ENCODE measurements around the gene AMN.

Gene AMN

DNA sequence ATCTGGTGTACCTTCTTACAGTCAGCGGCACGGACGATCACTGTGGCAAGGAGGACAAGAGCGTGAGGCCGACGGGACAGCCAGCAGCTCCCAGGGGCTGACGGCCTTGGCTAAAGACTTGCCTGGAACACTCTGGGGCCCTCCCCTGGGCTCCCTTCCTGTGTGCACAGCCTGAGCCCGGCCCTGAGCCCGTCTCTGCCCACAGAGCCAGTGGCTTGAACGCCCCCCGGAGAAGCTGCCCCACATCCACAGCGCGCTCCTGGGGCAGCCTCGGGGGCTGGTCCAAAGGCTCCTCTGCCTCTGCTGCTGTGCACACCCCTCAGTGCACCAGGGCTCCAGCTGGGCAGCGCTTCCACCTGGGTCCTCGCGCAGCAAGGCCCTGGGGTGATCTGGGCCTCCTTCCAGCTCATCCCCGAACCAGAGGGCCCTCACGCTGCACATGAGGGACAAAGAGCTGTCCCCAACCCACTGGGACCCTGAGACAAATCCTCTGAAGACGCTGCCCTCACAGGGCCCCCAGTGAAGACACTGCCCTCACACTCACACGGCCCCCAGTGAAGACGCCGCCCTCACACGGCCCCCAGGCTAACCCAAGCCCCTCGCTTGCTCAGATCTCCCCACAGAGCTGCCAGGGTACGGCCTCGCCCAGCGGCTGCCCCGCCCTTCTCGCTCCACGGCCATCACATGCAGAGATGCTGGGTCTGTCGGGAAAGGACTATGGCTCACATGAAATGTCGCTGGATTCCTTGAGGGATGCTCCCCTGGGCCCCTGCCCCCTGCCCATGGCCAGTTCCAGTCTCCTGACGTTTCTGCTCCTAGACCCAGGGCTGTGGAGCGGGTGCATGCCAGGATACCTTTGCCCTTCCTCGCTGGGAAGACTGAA lies 22.2 kb downstream of the AMN start:
- Mint-ChIP-seq H3K4me1 (peaks cover 11 to 12% of the 10 kb centered on the region in 2 donors), H3K27me3 (no peaks in the 10 kb centered on the region), H3K9me3 (no peaks in the 10 kb centered on the region), H3K27ac (no peak overlapping the region), H3K36me3 (peaks cover 41 to 69% of the 10 kb centered on the region in 2 donors), H3K4me3 (no peak overlapping the region)
- ATAC-seq (replicated peaks) = no peak
- DNase-seq = no peak

- peaks cover 13 to 16% of the 10 kb centered on the region in 2 donors for H3K4me1 Mint-ChIP-seq
- peak overlapping the region; percentile 53 for H3K27ac Mint-ChIP-seq
- no peaks in the 10 kb centered on the region for H3K27me3 Mint-ChIP-seq
- DNase-seq (no peak), ATAC-seq (replicated peaks) (no peak)
- peaks cover 42 to 71% of the 10 kb centered on the region in 2 donors for H3K36me3 Mint-ChIP-seq
- H3K4me3 Mint-ChIP-seq = no peak overlapping the region
- no peaks in the 10 kb centered on the region for H3K9me3 Mint-ChIP-seq
These were observed 23.1 kb downstream of the AMN start for GRCh38 chr14:102945346-102946130.

DNA sequence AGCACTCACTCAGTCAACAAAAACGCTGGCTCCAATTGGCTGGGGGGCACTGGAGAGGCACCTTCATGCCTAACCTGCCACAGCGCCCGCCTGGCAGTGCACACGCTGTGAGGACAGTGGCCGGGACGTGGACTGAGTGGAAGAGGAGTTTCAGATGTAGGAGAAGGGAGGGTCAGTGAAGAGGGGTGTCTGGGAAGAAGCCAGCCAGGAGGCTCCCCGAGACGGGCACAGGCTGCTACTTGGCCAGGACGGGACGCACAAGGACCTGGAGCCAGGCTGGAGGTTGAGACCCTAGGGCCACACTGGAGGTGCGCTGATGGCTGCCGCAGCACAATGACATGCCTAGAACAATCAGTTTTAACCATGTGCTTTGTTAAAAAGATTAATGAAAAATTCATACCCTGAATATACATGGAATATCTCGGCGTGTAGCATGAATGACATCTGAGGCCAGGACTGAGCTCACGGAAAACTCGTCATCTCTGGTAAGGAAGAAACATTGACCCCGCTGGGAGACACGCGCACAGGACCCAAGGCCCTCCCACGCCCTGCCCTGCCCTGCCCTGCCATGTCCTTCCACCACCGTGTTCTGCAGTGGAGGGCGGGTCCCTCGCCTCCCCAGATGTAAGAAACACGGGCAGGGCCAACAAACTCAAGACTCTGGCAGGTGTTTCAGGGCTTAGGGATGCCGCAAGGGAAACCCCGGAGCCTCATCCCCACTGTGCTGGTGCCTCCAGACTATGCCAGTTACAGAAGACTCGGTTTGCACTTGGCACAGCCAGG lies 25.0 kb downstream of the AMN start:
- Mint-ChIP-seq H3K4me1 (peaks cover 13 to 16% of the 10 kb centered on the region in 2 donors), H3K27ac (peak overlapping the region; percentile 31), H3K27me3 (no peaks in the 10 kb centered on the region), H3K9me3 (no peaks in the 10 kb centered on the region), H3K36me3 (peaks cover 51 to 67% of the 10 kb centered on the region in 2 donors), H3K4me3 (no peak overlapping the region)
- ATAC-seq (replicated peaks) (no peak), DNase-seq (no peak)

DNA sequence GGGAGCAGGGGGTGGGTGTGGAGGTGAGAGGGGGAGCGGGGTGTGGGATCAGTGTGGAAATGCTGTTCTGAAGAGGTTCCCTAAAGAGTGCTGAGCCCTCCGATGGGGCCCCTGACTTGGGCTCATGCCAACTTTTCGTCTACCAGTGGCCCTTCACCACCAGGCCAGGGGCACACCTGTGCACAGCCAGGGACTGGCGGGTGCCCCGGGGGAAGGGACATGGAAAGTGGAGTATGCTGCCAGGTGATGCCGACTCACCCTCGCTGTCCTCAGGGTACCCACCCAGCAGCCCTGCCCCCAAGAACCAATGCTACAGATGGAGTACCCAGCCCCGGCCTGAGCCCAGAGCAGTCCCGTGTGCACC lies 26.2 kb downstream of the AMN start:
- peaks cover 52 to 72% of the 10 kb centered on the region in 2 donors for H3K36me3 Mint-ChIP-seq
- no peaks in the 10 kb centered on the region for H3K27me3 Mint-ChIP-seq
- H3K4me3 Mint-ChIP-seq = peak overlapping the region; percentile 43 to 46
- ATAC-seq (replicated peaks) (no peak), DNase-seq (no peak)
- peaks cover 13 to 16% of the 10 kb centered on the region in 2 donors for H3K4me1 Mint-ChIP-seq
- H3K27ac Mint-ChIP-seq = peak overlapping the region; percentile 91
- no peaks in the 10 kb centered on the region for H3K9me3 Mint-ChIP-seq

DNA sequence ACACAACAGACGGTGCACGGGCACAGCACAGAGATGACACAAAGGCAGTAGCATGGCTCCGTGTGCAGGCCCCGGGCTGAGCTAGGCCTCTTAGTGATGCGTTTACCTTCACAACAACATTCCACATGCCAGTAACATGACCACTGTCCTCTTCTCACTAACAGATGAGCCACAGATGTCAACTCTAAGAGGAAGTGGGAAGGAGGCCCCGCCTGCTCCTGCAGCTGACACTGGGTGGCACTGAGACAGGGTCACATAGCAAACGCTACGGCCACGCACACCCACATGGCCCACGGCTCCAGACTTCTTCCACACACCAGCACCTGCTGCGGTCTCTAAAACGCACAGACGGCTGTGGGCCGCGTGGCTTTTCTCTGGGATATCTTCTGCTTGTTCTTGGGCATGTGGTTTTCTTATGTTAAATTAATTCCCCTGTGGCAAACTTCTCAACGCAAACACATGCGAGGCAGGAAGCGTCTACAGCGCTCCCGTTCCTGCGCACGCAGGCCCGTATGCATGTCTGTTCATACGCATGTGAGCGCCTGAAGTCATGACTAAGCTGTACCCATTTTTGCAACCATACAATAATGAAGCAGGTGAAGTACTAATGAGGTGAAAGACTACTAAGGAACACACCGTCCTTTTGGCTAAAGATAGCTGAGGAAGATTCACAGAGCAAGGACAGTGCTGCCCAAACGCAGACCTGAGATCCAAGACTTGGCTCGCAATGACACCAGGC lies 26.8 kb downstream of the AMN start:
- H3K27ac Mint-ChIP-seq = peak overlapping the region; percentile 91
- H3K4me1 Mint-ChIP-seq = peaks cover 13 to 16% of the 10 kb centered on the region in 2 donors
- no peaks in the 10 kb centered on the region for H3K27me3 Mint-ChIP-seq
- H3K4me3 Mint-ChIP-seq = peak overlapping the region; percentile 43 to 46
- peaks cover 48 to 68% of the 10 kb centered on the region in 2 donors for H3K36me3 Mint-ChIP-seq
- ATAC-seq (replicated peaks) = peak; percentile 95 to 97
- peak; percentile 66 for DNase-seq
- H3K9me3 Mint-ChIP-seq = no peaks in the 10 kb centered on the region

- Mint-ChIP-seq H3K9me3 (no peaks in the 10 kb centered on the region), H3K36me3 (peaks cover 45 to 71% of the 10 kb centered on the region in 2 donors), H3K4me1 (peaks cover 13 to 16% of the 10 kb centered on the region in 2 donors), H3K27ac (peak overlapping the region; percentile 91), H3K27me3 (no peaks in the 10 kb centered on the region), H3K4me3 (no peak overlapping the region)
- DNase-seq = no peak
- no peak for ATAC-seq (replicated peaks)
These were observed 27.5 kb downstream of the AMN start for GRCh38 chr14:102949801-102950451.

DNA sequence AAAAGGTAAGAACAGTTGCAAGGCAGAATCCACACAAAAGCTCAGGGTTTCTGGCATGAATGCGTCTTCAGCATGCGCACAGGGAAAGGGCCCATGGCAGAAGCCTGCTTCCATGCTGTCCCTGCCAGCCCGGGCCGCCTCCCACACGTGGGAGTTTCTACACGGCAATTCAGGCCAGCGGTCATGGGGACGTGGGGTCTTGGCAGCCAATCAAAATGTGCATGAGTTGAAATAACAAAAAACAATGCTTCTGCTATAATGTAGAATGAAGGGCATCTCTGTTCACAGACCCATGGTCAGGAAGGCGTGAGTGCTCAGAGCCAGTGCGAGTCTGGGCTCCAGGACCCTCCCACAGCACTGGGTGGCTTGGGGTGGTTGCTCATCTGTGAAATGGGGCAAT lies 28.6 kb downstream of the AMN start:
- peaks cover 44 to 68% of the 10 kb centered on the region in 2 donors for H3K36me3 Mint-ChIP-seq
- no peaks in the 10 kb centered on the region for H3K27me3 Mint-ChIP-seq
- no peak for ATAC-seq (replicated peaks)
- no peak overlapping the region for H3K4me3 Mint-ChIP-seq
- no peak for DNase-seq
- peaks cover 13 to 16% of the 10 kb centered on the region in 2 donors for H3K4me1 Mint-ChIP-seq
- H3K27ac Mint-ChIP-seq = no peak overlapping the region
- H3K9me3 Mint-ChIP-seq = no peaks in the 10 kb centered on the region

DNA sequence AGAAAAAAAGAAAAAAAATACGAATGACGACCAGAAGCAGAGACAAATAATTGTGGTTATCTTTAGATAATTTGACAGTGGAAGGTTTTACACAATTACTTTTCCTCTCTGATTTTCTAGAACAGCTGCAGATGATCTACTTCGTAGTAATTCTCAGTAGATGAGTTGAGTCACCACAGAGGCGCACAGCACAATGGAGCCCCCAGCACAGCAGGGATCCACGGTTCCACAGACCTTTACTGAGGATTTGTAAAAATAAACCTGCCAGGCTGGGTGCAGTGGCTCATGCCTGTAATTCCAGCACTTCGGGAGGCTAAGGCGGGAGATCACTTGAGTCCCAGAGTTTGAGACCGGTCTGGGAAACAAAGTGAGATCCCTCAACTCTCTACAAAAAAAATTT lies 29.3 kb downstream of the AMN start:
- H3K9me3 Mint-ChIP-seq = no peaks in the 10 kb centered on the region
- no peak overlapping the region for H3K27ac Mint-ChIP-seq
- H3K36me3 Mint-ChIP-seq = peaks cover 45 to 72% of the 10 kb centered on the region in 2 donors
- peaks cover 13 to 16% of the 10 kb centered on the region in 2 donors for H3K4me1 Mint-ChIP-seq
- ATAC-seq (replicated peaks) = no peak
- no peaks in the 10 kb centered on the region for H3K27me3 Mint-ChIP-seq
- no peak overlapping the region for H3K4me3 Mint-ChIP-seq
- no peak for DNase-seq

DNA sequence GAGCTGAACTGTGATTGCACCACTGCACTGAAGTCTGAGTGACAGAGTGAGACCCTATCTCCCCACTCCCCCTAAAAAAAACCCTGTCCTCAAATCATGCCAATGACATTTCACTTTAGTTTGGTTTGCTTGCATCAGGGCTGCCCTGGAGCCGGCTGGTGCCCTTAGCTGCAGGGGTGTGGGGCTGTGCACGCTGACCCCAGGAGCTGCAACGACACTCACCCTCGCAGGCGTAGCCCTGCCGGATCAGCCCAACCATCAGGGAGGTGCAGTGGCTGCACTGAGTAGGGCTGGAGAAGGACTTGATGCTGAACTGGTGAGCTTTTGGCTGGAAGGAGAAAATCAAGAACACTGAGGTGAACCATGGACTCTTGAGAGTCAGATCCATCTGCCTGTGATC lies 29.8 kb downstream of the AMN start:
- ATAC-seq (replicated peaks) (no peak), DNase-seq (no peak)
- Mint-ChIP-seq H3K27ac (peak overlapping the region; percentile 51), H3K4me3 (no peak overlapping the region), H3K4me1 (peaks cover 13 to 16% of the 10 kb centered on the region in 2 donors), H3K27me3 (no peaks in the 10 kb centered on the region), H3K9me3 (no peaks in the 10 kb centered on the region), H3K36me3 (peaks cover 45 to 71% of the 10 kb centered on the region in 2 donors)

DNA sequence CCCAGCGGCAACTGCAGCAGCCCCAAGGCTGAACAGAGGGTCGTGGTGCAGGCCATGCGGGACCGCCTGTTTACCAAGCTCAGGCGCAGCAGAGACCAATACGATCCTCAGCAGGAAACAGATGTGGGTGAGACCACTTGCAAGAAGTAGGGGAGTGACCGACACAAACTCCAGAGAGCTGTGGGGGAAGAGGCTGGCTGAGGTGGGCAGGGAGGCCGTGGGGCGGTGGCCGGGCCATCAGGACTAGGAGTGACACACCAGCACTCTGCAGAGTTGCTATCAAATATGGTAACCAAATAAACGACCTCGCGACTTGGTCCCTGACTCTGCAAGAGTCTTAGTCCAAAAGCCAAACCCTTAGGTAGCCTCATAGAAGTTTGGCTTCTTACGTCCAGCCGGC lies 30.6 kb downstream of the AMN start:
- ATAC-seq (replicated peaks) (no peak), DNase-seq (no peak)
- Mint-ChIP-seq H3K9me3 (no peaks in the 10 kb centered on the region), H3K4me1 (peaks cover 13 to 16% of the 10 kb centered on the region in 2 donors), H3K4me3 (no peak overlapping the region), H3K27ac (no peak overlapping the region), H3K27me3 (no peaks in the 10 kb centered on the region), H3K36me3 (peaks cover 52 to 73% of the 10 kb centered on the region in 2 donors)

DNA sequence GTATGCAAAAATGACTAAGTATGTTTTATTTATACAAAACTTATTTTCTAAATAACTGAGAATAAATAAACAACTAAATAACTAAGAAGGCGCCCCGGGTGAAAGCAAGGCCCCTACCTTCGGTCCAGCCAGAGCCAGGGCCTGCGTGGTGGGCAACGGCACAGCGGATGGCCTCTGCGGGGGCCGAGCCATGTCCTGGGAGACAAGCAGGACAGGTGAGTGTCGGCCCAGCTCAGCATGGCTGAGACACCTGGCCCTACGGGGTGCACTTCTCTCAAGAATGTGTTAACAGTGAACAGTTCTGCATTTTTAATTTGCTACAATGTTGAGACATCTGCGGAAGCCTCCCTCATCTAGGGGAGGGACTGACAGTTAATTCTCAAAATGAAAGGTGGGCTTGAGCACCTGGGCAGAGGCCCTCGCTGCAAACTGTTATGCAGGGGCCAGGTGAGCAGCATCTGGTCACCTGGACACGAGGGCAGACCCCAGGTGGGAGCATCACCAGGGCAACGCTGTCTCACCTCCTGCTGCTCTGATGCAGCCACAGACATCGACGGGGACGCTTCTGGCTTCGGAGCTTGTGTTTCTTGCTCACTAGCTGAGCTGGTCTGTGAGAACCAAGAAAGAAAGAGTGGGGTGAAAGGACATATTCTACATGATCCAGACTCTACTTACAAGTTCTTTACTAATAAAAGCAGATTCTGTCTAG lies 31.8 kb downstream of the AMN start:
- ATAC-seq (replicated peaks) (no peak), DNase-seq (no peak)
- Mint-ChIP-seq H3K9me3 (no peaks in the 10 kb centered on the region), H3K4me3 (no peak overlapping the region), H3K27me3 (no peaks in the 10 kb centered on the region), H3K4me1 (peaks cover 7 to 9% of the 10 kb centered on the region in 2 donors), H3K36me3 (peaks cover 51 to 74% of the 10 kb centered on the region in 2 donors), H3K27ac (no peak overlapping the region)

DNA sequence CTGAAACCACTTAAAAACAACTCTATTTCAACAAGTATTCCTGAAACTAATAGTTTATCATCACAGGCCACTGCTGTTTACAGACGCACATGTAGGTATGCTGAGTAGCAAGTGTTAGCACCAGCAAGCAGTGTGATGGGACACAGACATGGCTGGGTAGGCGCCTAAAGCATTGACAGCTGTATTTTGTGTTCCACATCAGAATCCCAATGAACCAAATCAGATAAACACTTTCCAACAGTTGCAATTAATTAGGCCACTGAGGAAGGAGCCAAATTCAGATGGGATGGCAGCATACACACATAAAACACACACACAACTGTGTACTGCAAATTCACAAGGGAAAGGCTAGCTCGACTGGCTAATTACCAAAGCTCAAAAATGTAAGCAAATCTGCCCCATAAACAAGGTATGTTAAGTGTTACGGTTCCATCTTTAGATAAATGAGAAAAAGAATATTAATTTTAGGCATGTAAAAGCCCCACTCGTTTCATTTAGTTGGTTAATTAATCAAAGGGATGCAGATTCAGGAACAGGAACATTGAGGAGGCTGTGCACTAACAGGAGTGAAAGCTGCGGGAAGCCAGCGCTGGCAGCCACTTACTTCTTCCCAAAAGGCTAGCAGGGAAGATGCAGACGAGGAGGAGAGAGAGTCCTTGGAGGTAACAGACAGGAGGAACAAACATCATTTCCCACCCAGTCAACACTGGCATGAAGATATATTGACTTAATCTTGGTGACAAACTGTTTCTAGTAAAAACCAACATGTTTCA lies 33.4 kb downstream of the AMN start:
- no peak for ATAC-seq (replicated peaks)
- Mint-ChIP-seq H3K27me3 (no peaks in the 10 kb centered on the region), H3K36me3 (peaks cover 50 to 77% of the 10 kb centered on the region in 2 donors), H3K4me3 (no peak overlapping the region), H3K4me1 (no peaks in the 10 kb centered on the region), H3K9me3 (no peaks in the 10 kb centered on the region), H3K27ac (no peak overlapping the region)
- DNase-seq = no peak

All from stimulated activated naive B cell treated with anti-CD40 and anti-IgM and Interleukin-4, amounts not matched to agents 10 μg/mL and 1 μg/mL and 100 μg/mL, for 72 hours (primary cell).